Iris pigment epithelial cell (primary cell): Measurements from ENCODE around the gene C10orf53.

ENCODE experiments used
- DNase-seq: peaks from one replicate; pipeline ENCODE4 v3.0.0-alpha.2; 2011; ENCODE audit warnings: low read depth

Gene C10orf53, protein sequence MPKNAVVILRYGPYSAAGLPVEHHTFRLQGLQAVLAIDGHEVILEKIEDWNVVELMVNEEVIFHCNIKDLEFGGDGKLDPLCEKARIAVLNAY

DNA sequence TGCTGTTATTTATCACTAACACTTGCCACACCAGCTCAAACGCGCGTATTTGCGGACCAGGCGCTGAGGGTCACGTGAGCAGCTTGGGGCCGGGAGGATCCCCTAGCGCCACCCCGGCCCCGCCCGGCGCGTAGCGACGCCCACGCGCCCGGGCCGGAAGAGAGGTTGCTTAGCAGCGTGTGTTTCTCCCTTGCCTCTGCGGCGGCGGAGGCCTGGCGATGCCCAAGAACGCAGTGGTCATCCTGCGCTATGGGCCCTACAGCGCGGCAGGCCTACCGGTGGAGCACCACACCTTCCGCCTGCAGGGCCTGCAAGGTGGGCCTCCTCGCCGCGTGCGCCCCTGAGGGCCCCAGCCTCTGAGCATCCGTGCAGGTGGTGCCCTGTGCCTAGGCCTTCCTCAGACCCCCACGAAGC lies at the start of gene C10orf53:
TSS of gene C10orf53 (plus strand) at position 172 of the 414 bp plus-strand sequence. CDS start at position 219, 47 bp downstream.
- peak; percentile 68 for DNase-seq

DNA sequence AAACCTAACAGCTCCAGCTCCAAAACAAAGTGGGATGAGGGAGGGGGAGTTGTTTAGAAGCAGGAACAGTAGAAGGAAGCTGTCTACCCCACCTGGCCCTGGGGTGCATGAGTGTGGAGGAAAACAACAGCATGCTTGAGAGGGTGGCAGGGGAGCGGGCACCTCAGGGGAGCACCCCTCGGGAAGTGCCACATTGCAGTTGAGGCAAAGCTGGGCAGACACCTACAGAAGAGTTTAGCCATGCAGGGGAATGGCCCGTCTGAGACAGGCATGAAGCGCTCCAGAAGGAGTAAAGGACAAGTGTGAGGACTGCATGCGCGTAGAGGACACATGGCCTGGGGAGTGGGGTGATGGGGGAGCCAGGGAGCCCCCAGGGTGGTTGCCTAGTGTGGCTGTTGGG lies 47.5 kb upstream of the C10orf53 start:
- DNase-seq: no peak

DNA sequence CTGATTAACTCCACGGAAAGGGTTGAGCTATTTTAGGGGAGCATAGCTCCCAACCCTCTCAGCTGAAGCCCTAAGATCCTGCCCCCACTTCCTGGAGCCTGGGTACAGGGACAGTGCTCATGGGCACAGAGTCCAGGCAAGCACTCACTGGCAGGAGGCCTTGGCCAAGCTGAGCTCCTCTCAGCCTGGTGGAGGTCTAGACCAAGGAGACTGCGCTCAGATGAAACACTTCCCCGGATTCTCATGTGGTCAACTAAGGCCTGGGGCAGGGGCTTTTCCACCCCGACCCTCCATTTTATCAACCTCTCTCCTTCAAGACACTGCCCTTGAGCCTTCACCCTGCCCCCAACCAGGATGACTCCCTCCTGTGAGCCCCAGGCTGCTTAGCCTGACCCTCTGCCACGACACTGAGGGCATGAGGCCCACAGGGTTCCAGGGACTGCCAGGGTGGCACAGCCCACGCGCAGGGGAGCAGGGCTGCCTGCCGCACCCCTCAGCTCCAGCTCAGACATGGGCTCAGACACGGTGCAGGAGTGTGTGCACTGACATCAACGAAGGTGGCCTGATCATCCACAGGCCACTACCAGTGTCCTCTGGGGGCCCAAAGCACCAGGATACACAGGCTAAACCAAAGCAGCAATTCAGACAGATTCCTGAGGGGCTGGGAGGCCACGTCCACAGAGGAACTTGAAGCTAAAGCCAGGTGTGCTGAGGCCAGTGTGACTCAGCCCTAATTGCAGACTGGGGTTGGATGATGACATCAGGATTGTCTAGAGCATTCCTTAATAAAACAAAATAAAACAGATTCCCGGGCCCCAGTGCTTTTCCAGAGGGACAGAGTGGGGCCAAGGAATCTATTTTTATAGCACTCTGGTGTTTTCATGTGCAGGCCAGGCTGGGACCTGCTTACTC lies 46.8 kb upstream of the C10orf53 start:
- DNase-seq: peak; percentile 7

DNA sequence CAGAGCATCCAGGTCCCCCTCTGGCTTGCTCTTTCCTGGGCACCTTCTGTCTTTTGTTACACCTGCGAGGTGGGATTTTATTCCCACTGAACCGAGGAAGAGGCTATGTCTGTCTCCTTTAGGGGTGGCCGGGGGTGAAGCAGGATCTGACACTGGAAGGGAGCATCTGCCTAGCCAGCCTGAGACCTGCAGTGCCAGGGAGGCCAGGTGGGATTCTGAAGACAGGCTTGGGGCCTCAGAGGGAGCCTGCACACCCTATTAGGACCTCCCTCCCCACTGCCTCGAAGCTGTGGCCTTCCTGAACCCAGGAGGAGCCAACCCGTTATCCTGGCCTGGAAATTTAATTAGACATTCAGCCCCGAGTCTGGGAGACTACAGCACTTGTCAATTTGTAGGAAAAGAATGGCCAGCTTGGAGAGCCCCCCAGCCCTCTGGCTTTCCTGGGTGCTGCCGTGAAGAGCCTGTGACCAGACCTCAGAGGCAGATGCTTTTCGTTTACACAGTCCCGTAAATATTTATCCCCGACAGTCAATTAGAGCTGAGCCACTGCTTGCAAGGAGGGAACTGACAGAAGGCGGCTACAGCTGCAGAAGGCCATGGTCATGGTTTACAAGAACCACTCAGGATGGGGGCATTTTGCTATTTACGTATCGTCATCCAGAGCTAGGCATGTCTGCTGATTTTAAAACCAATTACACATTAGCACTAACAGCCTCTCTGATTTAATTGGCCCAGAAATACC lies 46.0 kb upstream of the C10orf53 start:
- no peak for DNase-seq

DNA sequence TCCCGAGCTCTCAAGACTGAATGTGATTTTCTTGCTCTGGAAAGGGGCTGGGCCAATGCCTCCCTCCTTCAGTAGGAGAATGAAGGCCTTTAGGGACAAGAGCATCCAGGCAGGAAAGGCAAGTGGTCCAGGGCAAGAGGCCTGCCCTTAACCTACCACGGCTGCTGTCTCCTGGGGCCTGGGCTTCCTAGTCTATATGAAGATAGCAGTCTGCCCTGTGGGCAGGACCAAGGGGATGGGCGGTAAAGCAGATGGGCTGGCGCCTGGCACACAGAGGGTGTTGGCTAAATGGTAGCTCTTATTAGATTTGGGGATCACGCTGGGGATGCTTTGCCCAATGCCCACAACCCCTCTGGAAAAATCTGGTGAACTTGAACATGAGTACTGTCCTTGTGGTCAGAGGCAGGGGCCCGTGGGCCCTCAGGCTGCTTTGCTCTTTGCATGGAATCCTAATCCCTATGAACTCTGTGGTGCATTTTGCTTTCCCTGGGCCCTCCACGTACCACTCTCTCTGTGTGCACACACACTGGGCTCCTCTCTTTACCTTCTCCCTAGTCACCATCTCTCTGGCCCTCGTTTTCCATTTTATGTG lies 45.3 kb upstream of the C10orf53 start:
- DNase-seq: no peak

DNA sequence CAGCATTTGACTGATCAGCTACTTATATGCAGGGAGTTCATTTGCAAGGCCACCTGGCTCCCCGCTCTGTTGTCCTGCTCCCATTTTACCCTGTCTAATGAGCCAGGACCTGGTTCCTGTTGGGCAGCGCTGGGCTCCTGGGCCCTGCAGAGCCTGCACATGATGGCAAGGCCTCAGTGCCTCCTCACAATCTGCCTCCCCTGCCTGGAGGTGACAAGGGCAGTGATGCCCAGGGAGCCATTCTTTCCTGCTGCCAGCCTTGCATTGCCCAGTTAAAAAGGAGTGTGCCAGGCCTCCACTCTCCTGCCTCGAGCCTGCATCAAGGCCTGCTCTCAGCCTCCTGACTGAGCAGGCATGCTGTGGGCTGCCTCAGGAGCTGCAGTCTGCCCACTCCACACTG lies 37.1 kb upstream of the C10orf53 start:
- no peak for DNase-seq

DNA sequence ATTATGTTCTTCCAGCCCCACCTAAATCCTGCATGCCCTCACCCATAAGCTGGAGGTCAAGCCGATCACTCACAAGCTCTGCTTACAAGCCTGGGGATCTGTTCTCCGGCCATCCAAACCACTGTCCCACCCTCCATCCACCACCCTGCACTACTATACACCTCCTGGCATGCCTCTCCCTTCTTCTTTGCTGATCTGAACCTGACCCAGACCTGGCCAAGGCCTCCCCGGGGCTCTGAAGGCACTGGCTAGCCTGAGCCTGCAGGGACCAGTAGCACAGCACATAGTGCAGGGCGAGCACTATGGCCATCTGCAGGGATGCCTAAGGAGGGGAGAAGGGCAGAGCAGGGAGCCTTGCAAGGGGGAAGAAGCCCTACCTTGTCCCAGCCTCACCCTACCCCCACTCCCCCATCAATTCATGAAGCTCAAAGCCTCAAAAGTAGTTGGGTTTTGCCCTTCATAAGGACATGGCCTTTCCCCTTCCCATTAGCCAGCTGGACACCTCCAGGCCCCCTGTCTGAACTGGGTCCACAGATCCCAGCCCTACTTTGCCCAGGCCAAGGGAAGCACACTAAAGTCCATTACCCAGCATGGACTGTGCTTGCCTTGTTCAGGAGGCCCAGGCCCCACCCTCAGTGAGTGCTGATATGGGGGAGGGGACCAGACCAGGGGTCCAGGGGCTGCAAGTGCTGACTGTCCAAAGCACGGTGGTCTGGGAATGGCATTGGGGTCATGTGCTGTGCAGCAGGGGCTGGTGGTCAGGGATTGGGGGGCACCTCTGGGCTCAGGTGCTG lies 36.0 kb upstream of the C10orf53 start:
- no peak for DNase-seq

DNA sequence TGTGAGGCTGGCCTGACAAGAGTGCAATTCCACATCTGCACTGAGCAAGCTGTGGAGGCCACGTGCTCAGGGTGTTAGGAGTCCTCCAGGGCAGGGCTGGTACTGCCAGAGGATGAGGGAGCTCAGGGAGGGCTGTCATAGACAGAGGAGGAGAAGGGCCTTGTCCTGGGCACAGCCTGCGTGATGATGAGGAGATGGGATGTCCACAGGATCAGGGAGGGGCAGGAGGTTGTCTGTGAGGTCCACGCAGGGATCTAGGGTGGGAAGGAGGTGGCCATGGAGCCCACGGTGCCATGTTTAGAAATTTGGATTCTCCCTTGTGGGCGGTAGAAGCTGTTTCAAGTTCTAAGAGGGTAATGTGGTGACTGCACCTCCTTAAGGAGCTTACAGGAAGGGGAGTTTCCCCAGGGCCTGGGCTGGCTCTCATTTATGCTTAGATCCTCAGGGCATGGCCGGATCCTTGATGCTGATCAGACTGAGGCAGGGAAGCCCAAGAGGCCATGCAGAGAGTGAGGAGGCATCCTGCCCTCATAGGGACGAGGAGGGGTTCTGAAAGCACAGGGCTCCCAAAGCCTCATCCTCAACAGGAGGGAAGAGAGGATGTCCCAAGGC lies 35.3 kb upstream of the C10orf53 start:
- DNase-seq: no peak

DNA sequence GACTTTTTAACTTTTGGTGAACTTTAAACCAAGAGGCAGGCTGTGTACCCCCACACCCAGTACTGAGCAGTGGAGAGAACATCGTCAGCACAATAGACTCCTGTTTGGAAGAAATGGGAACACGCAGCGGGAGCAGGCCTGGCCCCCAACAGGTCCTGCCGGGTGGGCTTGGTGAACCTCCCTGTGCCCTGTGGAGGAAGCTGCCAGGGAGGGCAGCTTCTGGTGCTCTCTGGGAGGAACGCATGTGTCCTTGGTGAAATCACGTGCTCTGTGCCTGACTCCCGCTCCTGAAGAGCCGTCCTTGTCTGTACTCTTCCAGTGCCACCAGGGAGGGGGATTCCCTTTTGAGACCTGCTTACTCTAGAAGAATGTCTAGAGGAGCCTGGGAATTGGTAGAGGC lies 34.0 kb upstream of the C10orf53 start:
- DNase-seq: no peak

DNA sequence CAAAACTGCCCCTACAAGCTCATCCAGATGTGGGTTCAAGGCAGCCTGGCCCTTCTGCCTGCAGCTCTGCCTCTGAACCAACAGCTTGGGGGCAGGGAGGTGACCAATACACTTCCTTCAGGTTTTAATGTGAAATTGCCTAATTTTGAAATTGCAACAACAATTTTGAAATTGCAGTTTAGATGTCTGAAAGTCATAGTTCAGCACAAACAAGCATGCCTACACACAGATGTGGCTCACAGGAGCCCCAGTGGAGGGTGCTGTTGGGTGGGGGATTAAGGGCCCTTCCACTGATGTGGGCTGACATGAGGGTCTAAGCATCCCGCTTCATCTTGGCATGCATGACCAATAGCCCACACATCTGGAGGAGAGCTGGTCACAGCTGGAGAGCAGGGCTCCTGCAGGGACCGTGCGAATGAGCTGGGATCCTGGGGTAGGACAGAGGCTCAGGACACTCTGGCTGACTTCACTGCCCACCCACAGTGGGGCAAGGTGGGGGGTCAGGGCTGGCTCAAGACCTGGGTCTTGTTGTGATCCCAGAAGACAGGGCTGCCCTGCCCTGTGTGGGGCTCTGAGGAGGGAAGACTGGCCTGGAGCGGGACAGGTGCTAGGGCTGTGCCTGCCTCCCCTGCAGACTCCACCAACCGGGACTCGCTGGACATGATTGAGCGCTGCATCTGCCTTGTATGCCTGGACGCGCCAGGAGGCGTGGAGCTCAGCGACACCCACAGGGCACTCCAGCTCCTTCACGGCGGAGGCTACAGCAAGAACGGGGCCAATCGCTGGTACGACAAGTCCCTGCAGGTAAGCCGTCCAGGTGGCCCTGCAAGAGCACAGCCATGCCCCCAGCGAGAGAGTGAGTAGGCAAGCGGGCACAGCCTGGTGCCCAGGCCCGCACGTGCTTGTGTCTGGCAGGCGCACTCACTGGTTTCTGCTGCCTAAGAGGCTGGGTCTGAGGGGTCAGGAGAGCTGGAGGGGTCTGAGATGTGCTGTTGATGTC lies 33.3 kb upstream of the C10orf53 start:
- no peak for DNase-seq

DNA sequence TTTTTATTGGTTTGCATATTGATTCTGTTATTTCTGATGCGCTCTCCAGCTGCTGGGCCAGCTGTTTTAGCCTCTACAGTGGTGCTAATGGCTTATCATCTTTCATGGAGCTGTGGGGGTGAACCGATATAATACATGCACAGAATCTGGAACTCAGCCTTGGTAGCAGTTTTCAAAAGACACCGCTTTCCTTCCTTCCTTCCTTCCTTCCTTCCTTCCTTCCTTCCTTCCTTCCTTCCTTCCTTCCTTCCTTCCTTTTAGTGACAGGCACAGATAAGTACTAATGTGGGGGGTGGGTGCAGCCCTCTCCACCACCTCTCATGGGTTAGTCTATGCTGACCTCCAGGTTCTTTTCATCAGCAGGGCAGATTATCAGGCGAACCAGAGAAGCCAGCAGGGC lies 31.9 kb upstream of the C10orf53 start:
- DNase-seq: no peak

DNA sequence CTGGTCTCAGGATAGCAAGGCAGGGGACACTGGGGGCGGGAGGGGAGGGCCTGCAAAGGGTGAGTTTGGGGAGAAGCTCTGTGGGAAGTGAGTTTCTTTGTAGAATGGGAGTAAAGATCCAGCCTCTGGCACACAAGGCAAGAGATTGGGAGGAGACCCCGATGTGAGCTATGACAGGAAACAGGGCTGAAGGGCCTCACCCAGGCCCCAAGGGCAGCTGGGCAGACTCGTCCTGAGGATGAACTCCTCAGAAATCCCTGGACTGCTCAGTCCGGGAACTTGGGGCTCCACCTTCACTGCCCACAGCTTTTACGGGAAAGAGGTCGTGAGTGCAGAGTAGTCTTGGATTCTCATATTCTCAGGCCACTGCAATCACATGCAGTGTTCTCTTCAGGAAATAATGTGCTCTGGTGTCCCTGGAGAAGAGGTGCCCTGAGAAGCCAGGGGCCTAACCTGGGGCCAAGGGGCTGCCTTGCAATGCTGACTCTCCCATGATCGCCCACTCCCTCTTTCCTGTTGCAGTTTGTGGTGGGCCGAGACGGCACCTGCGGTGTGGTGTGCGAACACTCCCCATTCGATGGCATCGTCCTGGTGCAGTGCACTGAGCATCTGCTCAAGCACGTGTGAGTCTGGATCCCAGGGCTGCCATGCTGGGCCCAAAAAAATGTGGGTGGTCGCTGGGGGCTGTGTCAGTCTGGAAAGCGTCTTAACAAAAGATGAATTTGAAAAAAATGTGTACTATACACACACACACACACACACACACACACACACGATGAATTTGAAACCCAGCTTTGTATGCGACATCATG lies 31.3 kb upstream of the C10orf53 start:
- no peak for DNase-seq

DNA sequence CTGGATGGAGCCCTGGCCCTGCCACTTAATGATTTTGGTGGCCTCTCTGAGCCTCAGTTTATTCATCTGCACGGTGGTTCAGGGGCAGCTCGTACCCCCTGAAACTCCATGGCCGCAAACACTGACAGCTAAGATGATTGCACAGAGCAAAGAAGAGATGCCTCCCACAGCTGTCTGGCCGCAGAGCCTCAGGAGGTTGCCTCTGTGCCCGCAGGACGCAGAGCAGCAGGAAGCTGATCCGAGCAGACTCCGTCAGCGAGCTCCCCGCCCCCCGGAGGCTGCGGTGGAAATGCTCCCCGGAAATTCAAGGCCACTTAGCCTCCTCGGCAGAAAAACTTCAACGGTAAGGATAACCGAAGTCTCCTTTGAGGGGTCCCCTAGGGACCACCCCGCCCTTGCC lies 30.2 kb upstream of the C10orf53 start:
- DNase-seq: peak; percentile 50

DNA sequence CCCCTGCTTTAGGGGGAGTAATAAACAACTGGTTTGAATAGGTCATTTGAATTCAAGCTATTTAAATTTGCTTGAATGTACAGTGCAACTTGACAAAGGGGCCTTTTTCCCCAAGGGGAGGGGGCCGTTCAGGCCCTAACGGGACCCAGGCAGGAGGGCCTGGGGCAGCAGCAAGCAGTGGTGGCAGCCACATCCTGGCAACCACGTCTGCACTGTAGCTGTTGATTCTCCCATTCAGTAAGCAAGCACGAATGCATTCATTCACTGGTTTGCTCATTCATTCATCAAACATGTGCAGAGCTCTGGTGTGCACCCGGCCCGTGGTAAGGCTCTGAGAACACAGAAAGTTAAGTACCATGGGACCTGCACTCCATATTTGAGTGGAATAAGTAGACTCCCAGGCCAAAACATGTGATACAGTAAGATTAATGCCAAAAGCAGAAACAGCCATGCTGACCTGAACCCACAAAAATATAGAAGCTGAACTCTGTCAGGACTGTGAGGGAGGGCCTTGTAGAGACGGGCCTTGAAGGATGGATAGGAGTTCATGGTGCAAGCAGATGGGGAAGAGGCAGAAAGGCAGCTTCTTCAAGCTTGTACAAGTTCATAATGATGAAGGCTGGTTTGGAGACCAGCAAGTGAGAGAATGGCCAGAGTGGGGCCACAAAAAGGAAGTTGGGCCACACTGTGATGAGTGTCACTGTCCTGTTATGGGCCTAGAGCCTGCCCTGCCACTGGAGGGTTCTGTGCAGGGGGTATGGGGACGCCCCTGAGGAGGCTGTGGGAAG lies 29.3 kb upstream of the C10orf53 start:
- no peak for DNase-seq

DNA sequence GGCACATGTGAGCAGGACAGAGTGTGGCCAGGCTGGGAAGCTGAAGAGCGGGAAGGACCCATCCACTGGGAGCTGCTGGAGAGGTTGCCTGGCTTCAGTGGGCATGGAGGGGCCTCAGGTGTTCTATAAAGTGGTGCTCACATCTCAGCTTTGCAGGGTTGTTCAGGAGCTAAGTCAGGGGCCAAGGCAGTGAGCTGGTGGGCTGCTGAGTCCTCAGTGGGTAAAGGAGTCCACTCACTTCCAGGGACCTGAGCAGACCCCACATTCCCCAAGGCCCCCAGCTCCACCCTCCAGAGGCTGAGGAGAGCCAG lies 28.8 kb upstream of the C10orf53 start:
- no peak for DNase-seq

DNA sequence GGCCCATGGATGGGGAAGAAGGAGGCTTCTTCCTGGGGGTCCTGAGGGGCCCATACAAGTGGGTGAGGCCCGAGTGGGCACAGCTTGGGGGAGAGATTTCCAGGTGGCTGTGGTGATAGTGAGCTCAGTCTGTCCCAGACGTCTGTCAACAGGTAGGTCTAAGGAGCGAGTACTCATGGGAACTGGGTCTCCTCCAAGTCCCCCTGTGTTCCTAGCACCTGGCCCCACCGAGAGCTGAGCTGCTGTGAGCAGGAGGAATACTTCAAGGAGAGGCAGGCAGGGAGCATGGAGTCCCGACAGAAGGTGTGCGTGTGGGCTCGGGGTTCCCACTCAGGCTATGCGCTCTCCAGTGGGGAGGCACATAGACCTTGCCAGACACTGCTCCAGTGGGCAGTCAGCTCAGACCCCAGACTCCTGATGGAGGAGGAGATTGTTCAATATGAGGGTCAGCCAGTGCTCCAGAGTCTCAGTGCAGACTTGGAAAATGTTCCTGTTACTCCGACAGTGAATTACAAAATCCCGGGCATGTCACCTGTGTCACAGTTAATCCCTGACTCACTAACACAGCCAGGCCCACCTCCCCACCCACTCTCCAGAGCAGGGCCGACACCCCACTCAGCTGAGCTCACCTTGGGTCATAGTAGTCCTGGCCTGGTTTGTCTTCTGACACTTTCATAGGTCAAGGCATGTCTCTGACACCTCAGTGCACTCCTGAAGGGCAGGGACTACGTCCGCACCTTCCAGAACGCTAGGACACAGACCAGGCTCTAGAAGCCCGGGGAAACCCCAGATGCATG lies 28.2 kb upstream of the C10orf53 start:
- no peak for DNase-seq

DNA sequence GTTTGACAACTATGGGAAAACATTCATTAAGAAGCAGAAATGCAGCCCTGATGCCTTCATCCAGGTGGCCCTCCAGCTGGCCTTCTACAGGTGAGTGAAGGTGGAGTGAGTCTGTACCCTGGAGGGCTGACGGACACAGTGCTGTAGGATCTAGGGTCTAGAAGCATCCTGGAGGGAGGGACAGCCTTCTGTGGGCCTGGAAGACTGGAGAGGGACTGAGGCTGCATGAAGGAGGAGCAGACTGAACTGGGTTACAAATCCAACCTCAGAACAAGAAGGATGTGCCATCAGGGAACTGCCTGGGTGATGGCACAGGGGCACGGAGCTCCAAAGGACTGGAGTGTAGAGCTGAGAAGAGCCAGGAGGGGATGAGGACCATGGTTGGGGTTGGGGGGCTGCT lies 27.5 kb upstream of the C10orf53 start:
- no peak for DNase-seq
